HCT116 (cell line): ENCODE measurements around the gene PPID.

Experiments used
- CEBPB ChIP-seq: IDR thresholded peaks from 2 replicates; pipeline ENCODE4 v1.6.1; 2012; ENCODE audit warnings: low read depth
- CTCF ChIP-seq, 3 experiments: fragments of 200-600 bp in 1 of 3; sonication (generic) in 1 of 3; IDR thresholded peaks in 2 of 3; conservative IDR thresholded peaks in 1 of 3; 2 replicates each; pipeline ENCODE4 v1.5.1; 2012 to 2017; ENCODE audit warnings: low read depth in 2 of 3, low read length in 2 of 3, antibody characterized with exemption in 1 of 3, borderline replicate concordance in 1 of 3, control low read depth in 1 of 3, mild to moderate bottlenecking in 1 of 3, mixed read lengths in 1 of 3, mixed run types in 1 of 3, moderate library complexity in 1 of 3; ENCODE audit not compliant: insufficient read depth in 1 of 3
- EGR1 ChIP-seq: IDR thresholded peaks from 2 replicates; pipeline ENCODE4 v1.6.1; 2012; ENCODE audit warnings: low read depth
- EZH2 ChIP-seq: fragments of 200-600 bp; sonication (generic); IDR thresholded peaks from 2 replicates; pipeline ENCODE4 v1.6.1; 2017; ENCODE audit warnings: antibody characterized with exemption, mixed run types
- MAX ChIP-seq: IDR thresholded peaks from 2 replicates; pipeline ENCODE4 v1.6.1; 2012
- POLR2A ChIP-seq: IDR thresholded peaks from 2 replicates; pipeline ENCODE4 v1.7.0; 2011; ENCODE audit warnings: borderline replicate concordance; ENCODE audit not compliant: insufficient read depth, insufficient read length; ENCODE audit errors: extremely low read depth
- POLR2AphosphoS5 ChIP-seq: IDR thresholded peaks from 2 replicates; pipeline ENCODE4 v1.6.1; 2011; ENCODE audit warnings: mild to moderate bottlenecking, low read depth, low read length, moderate library complexity
- YY1 ChIP-seq: IDR thresholded peaks from 2 replicates; pipeline ENCODE4 v1.6.1; 2011; ENCODE audit warnings: low read length, low read depth, moderate library complexity, mild to moderate bottlenecking; ENCODE audit not compliant: insufficient replicate concordance; ENCODE audit errors: extremely low read depth
- ZNF274 ChIP-seq: fragments of 200-500 bp; sonication (Bioruptor generic); IDR thresholded peaks from 2 replicates; pipeline ENCODE4 v1.6.1; 2014; ENCODE audit warnings: mild to moderate bottlenecking, low read depth, low read length, inconsistent platforms

- no peak for TF ChIP-seq POLR2AphosphoS5
- TF ChIP-seq CTCF (IDR thresholded peaks at IDR 0.05 in 2 of 3, conservative IDR thresholded peaks at IDR 0.05 in 1 of 3; ENCODE audit: borderline replicate concordance in 1 of 3, insufficient read depth in 1 of 3, low read depth in 2 of 3, low read length in 2 of 3) = no peak
- TF ChIP-seq EZH2 = no peak
- TF ChIP-seq ZNF274 = no peak
- no peak for TF ChIP-seq YY1
- no peak for TF ChIP-seq POLR2A
- no peak for TF ChIP-seq EGR1
- TF ChIP-seq CEBPB = no peak
- TF ChIP-seq MAX = no peak
These were observed 18.3 kb upstream of the PPID start for GRCh38 chr4:158741326-158742021.
